ENCODE results near the gene WDHD1. TPM values are rescaled to one million over a fixed set of nuclear protein-coding genes. Genes with fewer than 3 reads are reported as not detected.
"Not testable (repeated sequence)": the region's sequence is repeated elsewhere in the genome, so short reads cannot be mapped to it uniquely, and the experiment has no call there.

Gene WDHD1
- polyA plus RNA-seq, 3 donors = 18.5 to 21.3 (median 20.0) TPM

- no peak for DNase-seq (ENCODE audit: low read depth in 3 of 3, low spot score in 2 of 3)
Measured at GRCh38 chr14:54918427-54918826, 108.5 kb downstream of the WDHD1 start.

- no peak for DNase-seq (ENCODE audit: low read depth in 3 of 3, low spot score in 2 of 3)
Measured at GRCh38 chr14:54916101-54916500, 110.8 kb downstream of the WDHD1 start.

GRCh38 chr14:54909817-54910558 lies 116.9 kb downstream of the WDHD1 start:
- DNase-seq (ENCODE audit: low read depth in 3 of 3, low spot score in 2 of 3) = no peak

GRCh38 chr14:54908973-54909372 lies 117.9 kb downstream of the WDHD1 start:
- not testable (repeated sequence) for DNase-seq (ENCODE audit: low read depth in 3 of 3, low spot score in 2 of 3)

GRCh38 chr14:54908190-54908589 lies 118.7 kb downstream of the WDHD1 start:
- no peak for DNase-seq (ENCODE audit: low read depth in 3 of 3, low spot score in 2 of 3)

- DNase-seq (ENCODE audit: low read depth in 3 of 3, low spot score in 2 of 3) = no peak
Measured at GRCh38 chr14:54906075-54906474, 120.8 kb downstream of the WDHD1 start.

- no peak for DNase-seq (ENCODE audit: low read depth in 3 of 3, low spot score in 2 of 3)
Measured at GRCh38 chr14:54902521-54903420, 124.1 kb downstream of the WDHD1 start, which contains the start of gene GCH1. Gene GCH1, minus strand, starts transcription at chr14:54902826. Its CDS starts 163 bp downstream, at chr14:54902663.

GRCh38 chr14:54902143-54902520 lies 124.8 kb downstream of the WDHD1 start:
- no peak for DNase-seq (ENCODE audit: low read depth in 3 of 3, low spot score in 2 of 3)

- no peak for DNase-seq (ENCODE audit: low read depth in 3 of 3, low spot score in 2 of 3)
Measured at GRCh38 chr14:54901380-54902142, 125.3 kb downstream of the WDHD1 start.

- no peak for DNase-seq (ENCODE audit: low read depth in 3 of 3, low spot score in 2 of 3)
Measured at GRCh38 chr14:54899573-54899972, 127.3 kb downstream of the WDHD1 start.

GRCh38 chr14:54897809-54898555 lies 128.9 kb downstream of the WDHD1 start:
- not testable (repeated sequence) for DNase-seq (ENCODE audit: low read depth in 3 of 3, low spot score in 2 of 3)

- no peak for DNase-seq (ENCODE audit: low read depth in 3 of 3, low spot score in 2 of 3)
Measured at GRCh38 chr14:54895683-54896082, 131.2 kb downstream of the WDHD1 start.

- DNase-seq (ENCODE audit: low read depth in 3 of 3, low spot score in 2 of 3) = no peak
Measured at GRCh38 chr14:54894995-54895394, 131.9 kb downstream of the WDHD1 start.

GRCh38 chr14:54893151-54893760 lies 133.6 kb downstream of the WDHD1 start:
- DNase-seq (ENCODE audit: low read depth in 3 of 3, low spot score in 2 of 3) = no peak

- no peak for DNase-seq (ENCODE audit: low read depth in 3 of 3, low spot score in 2 of 3)
Measured at GRCh38 chr14:54891471-54892245, 135.2 kb downstream of the WDHD1 start.

- no peak for DNase-seq (ENCODE audit: low read depth in 3 of 3, low spot score in 2 of 3)
Measured at GRCh38 chr14:54890788-54891187, 136.1 kb downstream of the WDHD1 start.

GRCh38 chr14:54889919-54890318 lies 137.0 kb downstream of the WDHD1 start:
- no peak for DNase-seq (ENCODE audit: low read depth in 3 of 3, low spot score in 2 of 3)
